Measurements from ENCODE around the gene PNMA8A.
"Not testable (repeated sequence)": the region's sequence is repeated elsewhere in the genome, so short reads cannot be mapped to it uniquely, and the experiment has no call there.

The PNMA8A gene, protein sequence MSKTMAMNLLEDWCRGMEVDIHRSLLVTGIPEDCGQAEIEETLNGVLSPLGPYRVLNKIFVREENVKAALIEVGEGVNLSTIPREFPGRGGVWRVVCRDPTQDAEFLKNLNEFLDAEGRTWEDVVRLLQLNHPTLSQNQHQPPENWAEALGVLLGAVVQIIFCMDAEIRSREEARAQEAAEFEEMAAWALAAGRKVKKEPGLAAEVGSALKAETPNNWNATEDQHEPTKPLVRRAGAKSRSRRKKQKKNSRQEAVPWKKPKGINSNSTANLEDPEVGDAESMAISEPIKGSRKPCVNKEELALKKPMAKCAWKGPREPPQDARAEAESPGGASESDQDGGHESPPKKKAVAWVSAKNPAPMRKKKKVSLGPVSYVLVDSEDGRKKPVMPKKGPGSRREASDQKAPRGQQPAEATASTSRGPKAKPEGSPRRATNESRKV

DNA sequence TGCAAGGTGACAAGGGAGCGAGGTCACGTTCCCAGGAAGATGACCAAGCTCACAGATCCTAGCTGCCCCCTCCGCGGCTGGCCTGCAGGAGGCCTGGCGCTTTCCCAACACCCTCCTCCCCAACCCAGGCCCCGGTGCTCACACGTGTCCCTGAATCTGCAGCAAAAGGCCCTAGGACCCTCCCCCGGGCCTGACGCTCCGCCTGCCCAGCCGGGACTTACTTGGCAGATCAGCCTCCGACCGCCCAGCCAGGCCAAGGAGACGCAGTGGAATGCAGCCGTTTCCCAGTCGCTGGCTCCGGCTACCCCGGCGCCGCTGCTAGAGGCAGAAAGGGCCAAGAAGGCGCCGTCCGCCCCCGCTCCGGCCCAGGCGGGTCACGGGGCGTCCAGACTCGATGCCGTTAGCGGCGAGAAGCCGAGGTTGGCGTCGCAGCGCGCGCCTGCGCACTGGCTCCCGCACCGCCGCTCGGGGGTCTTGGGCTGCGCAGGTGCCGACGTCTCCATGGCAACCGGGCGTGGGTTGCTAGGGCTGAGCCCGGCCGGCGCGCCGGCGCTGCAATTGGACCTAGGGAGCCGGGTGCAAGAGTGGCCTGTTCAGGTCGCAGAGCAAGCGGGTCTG is at the start of gene PNMA8A:
Gene PNMA8A (minus strand): TSS at position 448 of the 618 bp plus-strand sequence. CDS start 528 bp downstream, outside the sequence.
- peak; percentile 99 for DNase-seq (ENCODE audit: low spot score)

GRCh38 chr19:46520616-46521015 is 49.3 kb upstream of the PNMA8A start:
- DNase-seq (ENCODE audit: low spot score): peak; percentile 36

DNA sequence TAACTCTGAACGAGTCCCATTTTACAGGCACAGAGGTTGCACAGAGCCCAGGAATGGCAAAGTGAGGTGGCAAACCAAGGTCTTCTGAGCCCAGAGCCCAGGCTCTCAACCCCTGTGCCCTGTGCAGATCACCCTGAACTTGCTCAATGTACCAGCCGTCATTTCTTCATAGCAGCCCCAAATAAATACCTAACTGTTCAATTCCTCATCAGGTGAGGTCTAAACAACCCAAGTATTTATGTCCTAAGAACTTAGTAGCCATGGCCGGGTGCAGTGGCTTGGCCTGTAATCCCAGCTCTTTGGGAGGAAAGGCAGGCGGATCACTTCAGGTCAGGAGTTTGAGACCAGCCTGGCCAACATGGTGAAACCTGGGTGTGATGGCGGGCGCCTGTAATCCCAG is 46.1 kb upstream of the PNMA8A start:
- no peak for DNase-seq (ENCODE audit: low spot score)

DNA sequence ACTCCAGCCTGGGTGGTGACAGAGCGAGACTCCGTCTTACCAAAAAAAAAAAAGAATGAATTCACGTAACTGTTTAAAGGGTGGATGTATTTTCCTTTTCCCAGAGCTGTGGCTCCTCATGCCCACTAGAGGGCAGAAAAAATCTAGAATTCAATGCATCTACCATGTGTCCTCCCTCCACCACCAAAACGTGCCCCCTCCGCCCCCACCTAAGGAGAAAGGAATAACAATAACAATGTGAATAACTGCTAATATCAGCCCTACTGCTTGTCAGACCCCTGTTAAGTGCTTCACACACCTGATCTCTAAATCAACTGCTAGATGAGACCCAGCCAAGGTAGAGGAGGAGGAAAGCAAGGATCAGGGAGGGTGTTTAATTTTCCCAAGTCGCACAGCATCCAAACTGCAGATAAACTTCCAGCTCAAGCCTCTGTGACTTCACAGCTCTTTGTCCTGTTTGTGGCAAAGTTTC is 44.6 kb upstream of the PNMA8A start:
- DNase-seq (ENCODE audit: low spot score): peak; percentile 68

DNA sequence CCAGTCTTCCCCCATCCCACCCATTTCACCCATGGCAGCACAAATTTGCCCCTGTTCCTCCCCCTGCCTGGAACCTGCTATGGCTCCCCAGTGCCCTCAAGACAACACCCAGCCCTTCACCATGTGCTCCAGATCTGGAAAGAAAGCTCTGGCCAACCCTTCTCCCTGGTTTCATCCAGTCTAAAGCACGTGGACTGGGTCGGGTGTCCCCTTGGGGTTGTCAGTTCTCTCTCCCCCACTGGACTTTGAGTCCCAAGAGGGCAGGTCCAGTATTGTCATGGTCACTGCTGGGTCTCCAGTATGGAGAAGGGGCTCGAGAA is 43.9 kb upstream of the PNMA8A start:
- no peak for DNase-seq (ENCODE audit: low spot score)

DNA sequence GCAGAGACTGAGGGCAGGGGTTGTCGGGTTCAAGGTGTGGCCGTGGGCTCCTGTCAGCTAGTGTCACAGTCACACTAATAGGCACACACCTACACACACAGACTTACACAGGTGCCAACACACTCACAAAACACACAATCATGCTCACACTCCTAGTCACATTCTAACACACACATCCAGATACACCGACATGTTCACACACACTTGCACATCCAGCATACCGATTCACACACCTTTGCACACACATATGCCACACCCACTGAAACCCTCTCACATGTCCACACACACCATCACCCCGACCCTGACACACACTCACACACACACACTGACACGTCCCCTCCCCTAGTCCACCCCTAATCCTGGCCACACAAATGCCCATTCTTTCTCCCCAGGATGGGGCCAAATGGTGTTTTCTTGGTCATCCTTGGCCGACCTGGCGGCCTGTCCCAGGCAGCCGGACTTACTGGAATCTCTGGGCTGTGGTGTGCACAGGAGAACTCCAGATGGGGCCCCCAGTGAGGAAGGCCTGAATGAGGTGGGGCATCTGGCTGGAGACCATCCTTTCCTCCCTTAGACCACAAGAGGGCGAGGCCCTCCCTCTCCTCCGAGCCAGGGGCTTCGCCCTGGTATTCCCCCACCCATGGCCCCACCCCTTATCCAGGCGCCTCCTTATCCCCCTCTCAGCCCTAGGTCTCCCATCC is 43.4 kb upstream of the PNMA8A start:
- peak; percentile 44 for DNase-seq (ENCODE audit: low spot score)

- DNase-seq (ENCODE audit: low spot score): peak; percentile 91
Measured at GRCh38 chr19:46513461-46514236, 42.3 kb upstream of the PNMA8A start.

DNA sequence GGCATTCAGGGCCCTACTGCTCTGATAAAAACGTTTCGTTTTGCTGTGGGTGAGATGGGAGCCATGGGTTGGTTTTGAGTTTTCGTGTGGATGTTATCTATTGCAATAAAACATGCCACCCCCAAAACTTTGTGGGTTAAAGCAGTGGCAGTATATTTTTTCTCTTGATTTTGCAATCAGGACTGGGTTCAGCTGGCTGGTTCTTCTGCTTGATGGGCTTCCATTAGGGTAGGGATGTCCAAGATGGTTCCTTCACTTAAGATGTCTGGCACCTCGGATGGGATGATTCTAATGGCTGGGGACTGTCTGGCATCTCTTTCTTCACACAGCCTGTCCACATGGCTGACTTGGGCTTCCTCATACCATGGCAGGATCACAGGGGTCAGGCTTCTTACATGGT is 39.9 kb upstream of the PNMA8A start:
- no peak for DNase-seq (ENCODE audit: low spot score)

DNA sequence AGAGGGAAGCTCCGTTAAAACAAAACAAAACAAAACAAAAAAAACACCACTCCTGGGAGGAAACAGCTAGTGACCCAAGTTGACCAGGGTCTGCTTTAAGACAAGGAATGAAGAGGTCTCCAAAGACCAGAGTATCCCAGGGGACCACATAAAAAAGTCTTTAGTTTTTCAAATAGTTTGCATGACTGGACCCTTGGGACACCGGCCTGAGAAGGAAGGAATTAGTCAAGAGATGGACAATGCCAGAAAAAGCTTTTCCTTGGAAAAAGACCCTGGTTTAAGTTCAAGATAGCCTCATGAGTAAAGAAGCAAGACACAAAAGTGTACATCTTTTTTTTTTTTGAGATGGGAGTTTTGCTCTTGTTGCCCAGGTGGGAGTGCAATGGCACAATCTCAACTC is 36.8 kb upstream of the PNMA8A start:
- no peak for DNase-seq (ENCODE audit: low spot score)

DNA sequence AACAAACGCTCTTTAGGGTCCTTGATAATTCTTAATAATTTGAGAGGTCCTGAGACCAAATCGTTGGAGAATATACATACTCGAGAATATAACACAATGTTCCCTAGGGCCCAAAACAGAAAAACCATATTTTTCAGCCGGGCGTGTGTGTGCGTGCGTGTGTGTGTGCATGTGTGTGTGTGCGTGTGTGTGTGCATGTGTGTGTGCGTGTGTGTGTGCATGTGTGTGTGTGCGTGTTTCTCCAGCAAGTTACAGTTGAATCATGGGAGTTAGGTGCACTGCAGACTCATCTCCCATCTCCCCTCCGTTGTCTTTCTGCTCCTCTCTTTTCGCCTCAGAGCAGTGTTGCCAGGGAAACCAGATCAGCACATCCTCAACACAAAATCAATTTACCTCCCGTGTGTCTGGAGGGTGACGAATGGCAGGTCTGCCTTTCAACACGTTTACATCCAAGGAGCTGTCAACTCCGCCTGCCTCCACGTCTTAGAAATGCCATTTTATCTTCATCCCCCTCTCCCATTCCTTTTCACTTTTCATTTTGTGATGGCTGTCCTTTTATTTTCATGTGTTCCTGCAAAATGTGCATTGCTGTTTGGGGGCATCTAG is 32.6 kb upstream of the PNMA8A start:
- no peak for DNase-seq (ENCODE audit: low spot score)

- DNase-seq (ENCODE audit: low spot score): no peak
Measured at GRCh38 chr19:46502891-46503290, 31.5 kb upstream of the PNMA8A start.

DNA sequence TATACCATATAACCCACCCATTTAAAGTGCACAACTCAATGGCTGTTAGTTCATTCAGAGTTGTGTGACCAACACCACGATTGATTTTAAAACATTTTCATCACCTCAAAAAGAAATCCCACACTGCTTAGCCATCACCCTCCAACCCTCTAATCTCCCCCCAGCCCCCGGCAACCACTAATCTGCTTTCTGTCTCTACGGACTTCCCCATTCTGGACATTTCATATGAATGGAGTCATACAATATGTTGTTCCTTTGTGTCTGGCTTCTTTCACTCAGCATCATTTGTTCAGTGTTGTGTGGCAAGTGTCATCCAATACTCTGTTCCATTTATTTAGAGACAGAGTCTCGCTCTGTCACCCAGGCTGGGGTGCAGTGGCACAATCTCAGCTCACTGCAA is 28.3 kb upstream of the PNMA8A start:
- no peak for DNase-seq (ENCODE audit: low spot score)

GRCh38 chr19:46497773-46498172 is 26.4 kb upstream of the PNMA8A start:
- no peak for DNase-seq (ENCODE audit: low spot score)

DNA sequence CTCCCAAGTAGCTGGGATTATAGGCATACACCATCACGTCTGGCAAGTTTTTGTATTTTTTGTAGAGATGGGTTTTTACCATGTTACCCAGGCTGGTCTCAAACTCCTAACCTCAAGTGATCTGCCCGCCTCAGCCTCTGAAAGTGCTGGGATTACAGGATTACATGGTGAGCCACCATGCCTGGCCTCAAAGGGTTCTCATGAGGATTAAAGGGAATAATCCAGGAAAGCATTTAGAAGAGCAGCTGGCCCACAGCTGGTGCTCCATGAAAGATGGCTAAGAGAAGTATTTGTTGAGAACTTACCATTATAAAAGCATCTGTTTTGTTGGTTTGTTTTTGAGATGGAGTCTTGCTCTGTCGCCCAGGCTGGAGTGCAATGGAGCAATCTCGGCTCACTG is 25.5 kb upstream of the PNMA8A start:
- not testable (repeated sequence) for DNase-seq (ENCODE audit: low spot score)

DNA sequence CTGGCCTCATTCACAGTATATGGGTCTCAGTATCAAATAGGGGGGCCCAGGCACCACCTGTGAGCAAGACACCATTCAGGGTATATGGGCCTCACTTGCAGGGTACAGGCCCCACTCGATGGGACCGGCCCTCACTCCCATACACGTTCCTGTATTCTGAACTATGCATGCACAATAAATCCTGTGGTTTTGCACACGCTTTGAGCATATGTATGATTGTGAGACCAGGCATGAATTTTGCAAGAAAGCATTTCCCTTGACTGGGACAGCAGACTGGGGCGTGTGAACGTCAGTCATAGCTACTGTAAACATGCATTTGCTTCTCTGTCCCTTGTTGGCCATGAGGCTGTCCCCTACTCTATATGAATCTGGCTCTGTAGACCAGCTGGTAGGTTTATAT is 24.9 kb upstream of the PNMA8A start:
- no peak for DNase-seq (ENCODE audit: low spot score)

DNA sequence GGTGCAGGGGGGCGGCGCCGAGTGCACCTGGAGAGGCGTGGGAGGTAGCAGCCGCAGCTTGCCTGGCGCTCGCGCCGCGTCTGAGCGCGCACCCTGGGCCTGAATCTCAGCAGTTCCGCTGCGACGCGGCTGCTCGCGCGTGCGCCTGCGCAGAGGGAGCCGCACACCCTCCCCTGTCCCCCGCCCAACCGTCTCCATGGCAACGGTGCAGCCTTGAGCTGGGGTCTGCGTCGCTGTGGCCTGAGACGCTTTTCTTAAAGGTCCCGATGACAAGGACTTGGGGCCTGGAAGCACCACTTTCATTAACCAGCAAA is 24.4 kb upstream of the PNMA8A start, which contains the start of gene PNMA8B:
Gene PNMA8B (minus strand): TSS at position 82 of the 314 bp plus-strand sequence. CDS start 402 bp downstream, outside the sequence.
- peak; percentile 99 for DNase-seq (ENCODE audit: low spot score)

GRCh38 chr19:46494941-46495785 is 23.8 kb upstream of the PNMA8A start:
- no peak for DNase-seq (ENCODE audit: low spot score)

DNA sequence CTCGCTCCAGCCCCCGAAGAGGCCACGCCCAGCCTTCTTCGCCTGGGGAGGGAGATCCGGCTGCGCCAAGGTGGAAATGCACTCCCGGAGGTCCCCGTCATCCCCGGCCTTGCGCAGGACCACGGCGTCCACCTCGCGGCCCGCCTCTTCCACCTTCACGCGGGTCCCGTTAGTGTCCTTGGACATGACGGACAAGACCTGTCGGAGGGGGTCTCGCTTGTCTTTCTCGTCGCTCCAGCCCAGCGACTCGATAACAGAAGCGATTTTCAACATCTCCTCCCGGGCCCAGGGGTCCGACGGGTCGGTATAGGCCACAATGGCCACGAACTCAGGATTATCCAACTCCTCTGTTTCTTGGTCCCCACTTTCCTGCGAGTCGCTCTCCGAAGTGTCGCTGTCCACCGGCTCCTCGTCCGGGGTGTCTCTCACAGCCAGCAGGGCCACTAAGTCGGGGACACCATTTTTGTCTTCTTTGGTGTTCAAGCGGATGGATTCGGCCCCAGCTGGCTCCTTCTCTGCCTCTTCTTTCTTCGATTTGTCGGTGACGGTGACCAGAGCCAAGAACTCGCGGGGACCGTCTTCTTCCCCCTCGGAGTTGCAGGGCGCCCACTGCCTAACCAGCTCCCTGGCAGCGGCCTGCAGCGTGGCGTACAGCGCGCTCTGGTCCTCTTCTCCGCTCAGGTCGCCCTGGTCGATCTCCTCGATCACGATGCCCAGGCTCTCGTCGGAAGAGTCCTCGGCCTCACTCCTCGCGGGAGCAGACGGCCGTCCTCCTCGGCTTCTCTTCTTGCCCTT is 23.0 kb upstream of the PNMA8A start:
- peak; percentile 34 for DNase-seq (ENCODE audit: low spot score)

GRCh38 chr19:46493236-46494145 is 22.1 kb upstream of the PNMA8A start:
- peak; percentile 37 for DNase-seq (ENCODE audit: low spot score)
